Keratinocyte (primary cell): ENCODE results near the gene MIPOL1. TPM values are rescaled to one million over a fixed set of nuclear protein-coding genes. Genes with fewer than 3 reads are reported as not detected.
A peak's percentile ranks its signal among the peaks of the same experiment; 100 is the strongest.

ENCODE experiments used
- DNase-seq: peaks from one replicate; pipeline ENCODE4 v3.0.0-alpha.2; 2011; ENCODE audit warnings: low read depth, missing footprints, low spot score
- FAIRE-seq: peaks from 2 replicates; lab custom pipeline; 2011; peaks lifted over from hg19 to GRCh38; lab: Jason Lieb, UNC
- H2AFZ ChIP-seq: 2 replicates; pipeline ENCODE4 v1.6.0; 2012; ENCODE audit warnings: low read length, control low read depth, inconsistent platforms; ENCODE audit not compliant: control insufficient read depth
- H3K27ac ChIP-seq: 2 replicates; pipeline ENCODE4 v1.5.1; 2011; ENCODE audit warnings: low read length; ENCODE audit not compliant: control insufficient read depth, insufficient read depth
- H3K27me3 ChIP-seq: 3 replicates; pipeline ENCODE4 v1.6.0; 2011; ENCODE audit warnings: low read length; ENCODE audit not compliant: control insufficient read depth, insufficient read depth; ENCODE audit errors: extremely low read depth
- H3K36me3 ChIP-seq, 2 experiments: 2 replicates in 1 of 2; 3 replicates in 1 of 2; pipeline ENCODE4 v1.5.1; 2011; ENCODE audit warnings: low read length in 2 of 2, mild to moderate bottlenecking in 1 of 2; ENCODE audit not compliant: control insufficient read depth in 2 of 2, insufficient read depth in 2 of 2; ENCODE audit errors: extremely low read depth in 1 of 2
- H3K4me1 ChIP-seq: 3 replicates; pipeline ENCODE4 v1.5.1; 2011; ENCODE audit warnings: low read length; ENCODE audit not compliant: control insufficient read depth, insufficient read depth; ENCODE audit errors: extremely low read depth
- H3K4me2 ChIP-seq: 3 replicates; pipeline ENCODE4 v1.6.0; 2011; ENCODE audit warnings: low read depth, low read length; ENCODE audit not compliant: control insufficient read depth, insufficient read depth; ENCODE audit errors: extremely low read depth
- H3K4me3 ChIP-seq, 3 experiments: fragments of 200-600 bp in 1 of 3; sonication (generic) in 1 of 3; 2 replicates in 2 of 3; 3 replicates in 1 of 3; pipeline ENCODE4 v1.5.1; 2011 to 2016; ENCODE audit warnings: low read length in 3 of 3, mild to moderate bottlenecking in 3 of 3, control low read depth in 2 of 3, inconsistent platforms in 1 of 3, low read depth in 1 of 3, mixed read lengths in 1 of 3, mixed run types in 1 of 3, moderate library complexity in 1 of 3; ENCODE audit not compliant: control insufficient read depth in 2 of 3, insufficient read depth in 2 of 3; ENCODE audit errors: extremely low read depth in 1 of 3
- H3K79me2 ChIP-seq: 2 replicates; pipeline ENCODE4 v1.6.0; 2012; ENCODE audit warnings: low read length; ENCODE audit not compliant: control insufficient read depth, insufficient read depth
- H3K9ac ChIP-seq: 3 replicates; pipeline ENCODE4 v1.6.0; 2011; ENCODE audit warnings: low read length; ENCODE audit not compliant: control insufficient read depth, insufficient read depth; ENCODE audit errors: extremely low read depth
- H3K9me1 ChIP-seq: 3 replicates; pipeline ENCODE4 v1.6.0; 2011; ENCODE audit warnings: low read length; ENCODE audit not compliant: control insufficient read depth, insufficient read depth; ENCODE audit errors: extremely low read depth
- H3K9me3 ChIP-seq: 2 replicates; pipeline ENCODE4 v1.5.1; 2012; ENCODE audit warnings: low read depth, low read length; ENCODE audit not compliant: control insufficient read depth
- H4K20me1 ChIP-seq: 3 replicates; pipeline ENCODE4 v1.6.0; 2011; ENCODE audit warnings: low read length; ENCODE audit not compliant: control insufficient read depth, insufficient read depth; ENCODE audit errors: extremely low read depth
- EZH2 ChIP-seq: IDR thresholded peaks from one replicate; pipeline ENCODE4 v1.6.1; 2012; ENCODE audit warnings: inconsistent platforms, mild to moderate bottlenecking, low read length, moderate library complexity
- dilution Hi-C: fragments of 300-500 bp; cut with MboI; formaldehyde crosslinking; loops from one replicate; pipeline ENCODE4 v1.7.0; 2020; ENCODE audit warnings: low sequenced_read_pairs; ENCODE audit not compliant: extremely low pct_ligation_motif_present
- polyA plus RNA-seq, 5 experiments: library from polyadenylated mRNA; depleted of rRNA in 3 of 5; stranded (reverse) in 3 of 5; stranded (forward) in 1 of 5; unstranded in 1 of 5; fragments of >200 nt; gene quantifications; 1 replicate in 1 of 5; 2 replicates in 3 of 5; 3 replicates in 1 of 5; pipeline versions ENCODE4 v1.2.1 to v1.2.3, GENCODE V29; 2011 to 2012; ENCODE audit warnings: missing spikeins in 2 of 5, low read depth in 1 of 5, low replicate concordance in 1 of 5
- TF ChIP-seq, protein P1 (sequence below), 3 experiments: IDR thresholded peaks in 1 of 3; conservative IDR thresholded peaks in 1 of 3; optimal IDR thresholded peaks in 1 of 3; 2 replicates in 2 of 3; 3 replicates in 1 of 3; pipeline versions ENCODE3 to v1.5.1; 2011; ENCODE audit warnings: low read length in 3 of 3, mild to moderate bottlenecking in 3 of 3, moderate library complexity in 2 of 3, control low read depth in 1 of 3, inconsistent platforms in 1 of 3; ENCODE audit not compliant: insufficient read depth in 2 of 3; ENCODE audit errors: extremely low read depth in 1 of 3

MIPOL1 gene
- polyA plus RNA-seq, 1 donor (not counting 4 experiments of a cell fraction or from before 2014, with no cell fraction given), result 10.9 TPM

GRCh38 chr14:37587131-37587803 is 389.5 kb downstream of the MIPOL1 start:
- no peaks in the 10 kb centered on the region for H3K9me1 ChIP-seq
- peaks cover 3% of the 10 kb centered on the region for H3K4me1 ChIP-seq
- no peaks in the 10 kb centered on the region for H3K36me3 ChIP-seq
- H2AFZ ChIP-seq, result no peak overlapping the region
- H3K9ac ChIP-seq, result no peak overlapping the region
- no peak overlapping the region for H3K27ac ChIP-seq
- dilution Hi-C loops, result no loop called here
- H3K4me2 ChIP-seq, result no peak overlapping the region
- DNase-seq (no peak), FAIRE-seq (no peak)
- no peaks in the 10 kb centered on the region for H3K9me3 ChIP-seq
- H4K20me1 ChIP-seq, result peaks cover 9% of the 10 kb centered on the region
- no peaks in the 10 kb centered on the region for H3K79me2 ChIP-seq
- H3K27me3 ChIP-seq, result peaks cover 85% of the 10 kb centered on the region
- TF ChIP-seq, protein P1, sequence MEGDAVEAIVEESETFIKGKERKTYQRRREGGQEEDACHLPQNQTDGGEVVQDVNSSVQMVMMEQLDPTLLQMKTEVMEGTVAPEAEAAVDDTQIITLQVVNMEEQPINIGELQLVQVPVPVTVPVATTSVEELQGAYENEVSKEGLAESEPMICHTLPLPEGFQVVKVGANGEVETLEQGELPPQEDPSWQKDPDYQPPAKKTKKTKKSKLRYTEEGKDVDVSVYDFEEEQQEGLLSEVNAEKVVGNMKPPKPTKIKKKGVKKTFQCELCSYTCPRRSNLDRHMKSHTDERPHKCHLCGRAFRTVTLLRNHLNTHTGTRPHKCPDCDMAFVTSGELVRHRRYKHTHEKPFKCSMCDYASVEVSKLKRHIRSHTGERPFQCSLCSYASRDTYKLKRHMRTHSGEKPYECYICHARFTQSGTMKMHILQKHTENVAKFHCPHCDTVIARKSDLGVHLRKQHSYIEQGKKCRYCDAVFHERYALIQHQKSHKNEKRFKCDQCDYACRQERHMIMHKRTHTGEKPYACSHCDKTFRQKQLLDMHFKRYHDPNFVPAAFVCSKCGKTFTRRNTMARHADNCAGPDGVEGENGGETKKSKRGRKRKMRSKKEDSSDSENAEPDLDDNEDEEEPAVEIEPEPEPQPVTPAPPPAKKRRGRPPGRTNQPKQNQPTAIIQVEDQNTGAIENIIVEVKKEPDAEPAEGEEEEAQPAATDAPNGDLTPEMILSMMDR (optimal IDR thresholded peaks at IDR 0.05 in 1 of 3, IDR thresholded peaks at IDR 0.05 in 1 of 3, conservative IDR thresholded peaks at IDR 0.05 in 1 of 3; ENCODE audit: extremely low read depth in 1 of 3, insufficient read depth in 2 of 3, low read length in 3 of 3), result no peak
- TF ChIP-seq EZH2, result peak; percentile 84
- H3K4me3 ChIP-seq, result no peak overlapping the region

- no peak overlapping the region for H3K4me3 ChIP-seq
- peaks cover 3% of the 10 kb centered on the region for H3K4me1 ChIP-seq
- dilution Hi-C loops, result no loop called here
- H3K36me3 ChIP-seq, result no peaks in the 10 kb centered on the region
- peaks cover 92% of the 10 kb centered on the region for H3K27me3 ChIP-seq
- no peak for FAIRE-seq
- H3K9me1 ChIP-seq, result no peaks in the 10 kb centered on the region
- no peak for DNase-seq
- H2AFZ ChIP-seq, result no peak overlapping the region
- peaks cover 9% of the 10 kb centered on the region for H4K20me1 ChIP-seq
- H3K27ac ChIP-seq, result no peak overlapping the region
- no peaks in the 10 kb centered on the region for H3K9me3 ChIP-seq
- H3K9ac ChIP-seq, result no peak overlapping the region
- no peaks in the 10 kb centered on the region for H3K79me2 ChIP-seq
- TF ChIP-seq, protein P1 (optimal IDR thresholded peaks at IDR 0.05 in 1 of 3, IDR thresholded peaks at IDR 0.05 in 1 of 3, conservative IDR thresholded peaks at IDR 0.05 in 1 of 3; ENCODE audit: extremely low read depth in 1 of 3, insufficient read depth in 2 of 3, low read length in 3 of 3), result no peak
- peak; percentile 99 for TF ChIP-seq EZH2
- H3K4me2 ChIP-seq, result peak overlapping the region; percentile 27
Observed at GRCh38 chr14:37587881-37588666, 390.3 kb downstream of the MIPOL1 start.
